NCI-H446 treated with DMSO at 0.1 percent for 48 hours (cell line): ENCODE data around the gene TTC28.
"Not testable (repeated sequence)": the region's sequence is repeated elsewhere in the genome, so short reads cannot be mapped to it uniquely, and the experiment has no call there.

Experiments used
- DNase-seq: peaks from one replicate; lab custom pipeline; 2025; lab: John Stamatoyannopoulos, UW

The TTC28 gene

DNA sequence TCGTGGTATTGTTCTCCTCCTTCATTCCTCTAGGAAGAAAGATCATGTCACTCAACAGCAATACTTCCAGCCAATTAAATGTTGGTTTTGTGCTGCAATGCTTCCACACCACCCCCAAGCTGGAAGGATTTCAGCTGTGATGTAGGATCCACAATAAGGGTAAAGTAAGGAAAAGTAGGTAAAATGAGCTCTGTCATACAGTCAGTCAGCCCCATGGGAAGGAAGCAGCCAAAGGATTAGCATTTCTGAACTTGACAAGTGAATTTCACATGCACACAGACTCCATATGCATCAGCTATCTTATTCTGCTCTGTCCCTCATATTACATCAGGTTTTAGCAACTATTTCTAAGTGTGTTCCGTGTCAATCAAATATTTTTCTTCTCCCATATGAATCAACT is 197.9 kb downstream of the TTC28 start:
- no peak for DNase-seq

GRCh38 chr22:28480000-28480715 is 199.5 kb downstream of the TTC28 start:
- peak; percentile 78 for DNase-seq

DNA sequence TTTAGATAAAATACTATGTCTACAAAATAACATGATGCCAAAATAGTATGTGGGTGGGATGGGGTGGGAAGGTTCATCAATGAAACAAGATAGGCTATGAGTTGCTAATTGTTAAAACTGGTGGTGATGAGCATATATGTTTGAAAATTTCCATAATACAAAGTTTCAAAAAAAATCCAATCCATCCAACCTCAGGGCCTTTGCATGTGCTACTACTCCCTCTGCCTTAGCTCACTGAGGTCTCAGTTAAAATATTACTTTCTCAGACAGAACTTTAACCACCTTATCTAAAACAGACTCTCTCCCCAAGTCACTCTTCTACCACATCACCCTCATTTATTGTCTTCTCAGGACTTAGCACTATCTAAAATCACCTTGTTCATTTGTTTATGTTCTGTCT is 201.1 kb downstream of the TTC28 start:
- DNase-seq: no peak

- DNase-seq: no peak
Measured at GRCh38 chr22:28477556-28477955, 202.1 kb downstream of the TTC28 start.

DNA sequence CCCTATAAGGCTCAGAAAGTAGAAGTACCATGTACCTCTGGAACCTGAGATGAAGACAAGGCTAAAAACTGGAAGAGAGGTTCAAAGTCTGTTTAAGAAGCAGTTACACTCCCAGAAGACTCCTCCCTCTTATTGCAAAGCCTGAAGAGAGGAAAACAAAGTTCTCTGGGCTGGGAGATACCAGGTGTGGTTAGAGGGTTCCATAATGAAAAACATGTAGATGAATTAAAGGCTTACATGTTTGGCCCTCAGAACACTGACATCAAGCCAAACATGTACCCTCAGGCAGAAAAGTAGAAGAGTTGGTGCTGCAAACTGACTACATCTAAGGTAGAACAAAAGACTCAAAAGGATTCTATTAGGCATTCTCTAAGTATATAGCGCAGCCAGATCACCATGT is 205.3 kb downstream of the TTC28 start:
- no peak for DNase-seq

GRCh38 chr22:28473258-28473657 is 206.4 kb downstream of the TTC28 start:
- DNase-seq: no peak

- not testable (repeated sequence) for DNase-seq
Measured at GRCh38 chr22:28467055-28467454, 212.6 kb downstream of the TTC28 start.

DNA sequence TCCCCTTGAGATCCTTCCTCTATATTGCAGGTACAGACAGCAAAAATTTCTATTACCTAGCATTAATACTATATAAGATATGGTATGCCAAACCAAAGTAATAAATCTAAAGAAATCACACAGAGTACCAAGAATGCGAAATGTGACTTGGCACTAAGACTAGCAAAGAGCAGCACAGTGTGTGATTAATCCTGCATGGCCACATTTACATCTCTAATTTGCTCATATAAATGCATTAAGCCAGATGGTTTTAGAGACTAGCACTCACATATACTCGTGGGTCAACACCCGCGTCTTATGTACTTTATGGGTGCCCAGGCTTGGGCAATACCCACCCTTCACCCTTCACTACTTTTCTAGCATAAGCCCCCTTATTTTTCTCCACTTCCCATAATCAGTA is 213.2 kb downstream of the TTC28 start:
- DNase-seq: peak; percentile 19

DNA sequence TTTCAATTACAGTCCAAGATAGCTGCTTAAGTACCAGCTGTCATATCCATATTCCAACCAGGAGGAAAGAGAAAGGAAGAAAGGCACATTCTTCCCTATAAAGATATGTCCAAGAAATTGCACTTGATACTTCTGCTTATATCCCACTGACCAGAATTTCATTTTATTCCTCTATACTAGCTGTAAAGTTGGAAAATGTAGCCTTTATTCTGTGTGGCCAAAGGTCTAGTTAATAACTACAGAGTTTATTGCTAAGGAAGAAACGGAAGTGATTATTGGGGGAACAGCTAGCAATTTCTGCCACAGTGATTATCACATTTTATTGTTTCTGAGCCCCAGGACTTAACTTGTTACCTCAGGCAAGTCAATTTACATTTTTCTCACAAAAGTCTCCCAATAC is 213.8 kb downstream of the TTC28 start:
- no peak for DNase-seq

- no peak for DNase-seq
Measured at GRCh38 chr22:28464127-28464526, 215.5 kb downstream of the TTC28 start.

DNA sequence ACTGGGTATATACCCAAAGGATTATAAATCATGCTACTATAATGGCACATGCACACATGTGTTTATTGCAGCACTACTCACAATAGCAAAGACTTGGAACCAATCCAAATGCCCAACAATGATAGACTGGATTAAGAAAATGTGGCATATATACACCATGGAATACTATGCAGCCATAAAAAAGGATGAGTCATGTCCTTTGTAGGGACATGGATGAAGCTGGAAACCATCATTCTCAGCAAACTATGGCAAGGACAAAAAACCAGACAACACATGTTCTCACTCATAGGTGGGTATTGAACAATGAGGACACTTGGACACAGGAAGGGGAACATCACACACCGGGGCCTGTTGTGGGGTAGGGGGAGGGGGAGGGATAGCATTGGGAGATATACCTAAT is 216.2 kb downstream of the TTC28 start:
- DNase-seq: not testable (repeated sequence)

DNA sequence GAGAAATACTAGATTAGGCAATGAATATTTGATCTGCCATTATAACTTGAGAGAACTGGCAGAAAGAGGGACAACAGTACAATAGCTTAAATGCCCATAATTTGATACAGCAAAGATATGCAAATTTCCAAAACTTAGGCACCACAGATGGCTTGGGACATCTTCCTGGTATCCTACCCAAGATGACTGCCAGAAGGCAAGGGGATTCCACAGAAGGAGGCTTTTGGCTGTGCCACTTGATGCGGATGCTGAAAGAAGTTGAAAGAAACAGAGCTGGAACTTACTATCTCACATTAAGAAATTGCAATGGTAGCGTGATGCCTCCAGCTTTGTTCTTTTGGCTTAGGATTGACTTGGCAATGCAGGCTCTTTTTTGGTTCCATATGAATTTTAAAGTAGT is 216.7 kb downstream of the TTC28 start:
- no peak for DNase-seq

DNA sequence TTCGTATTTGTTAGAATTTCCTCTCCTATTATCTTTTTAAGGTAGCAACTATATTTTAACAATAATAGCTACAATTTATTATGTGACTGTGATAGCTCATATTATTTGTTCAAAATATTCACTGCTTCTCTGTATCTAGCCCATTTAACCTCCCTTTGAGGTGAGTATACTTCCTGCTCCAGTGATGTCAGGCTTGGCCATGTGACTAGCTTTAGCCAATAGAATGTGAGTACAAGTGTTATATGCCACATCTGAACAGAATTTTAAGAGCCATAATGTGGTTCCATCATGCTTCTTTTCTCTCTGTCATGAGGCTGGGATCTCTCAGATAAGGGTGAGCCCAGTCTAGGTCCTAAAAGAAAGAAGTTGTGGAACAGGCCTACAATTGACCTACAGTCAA is 217.6 kb downstream of the TTC28 start:
- DNase-seq: no peak

- no peak for DNase-seq
Measured at GRCh38 chr22:28454431-28455064, 225.1 kb downstream of the TTC28 start.

DNA sequence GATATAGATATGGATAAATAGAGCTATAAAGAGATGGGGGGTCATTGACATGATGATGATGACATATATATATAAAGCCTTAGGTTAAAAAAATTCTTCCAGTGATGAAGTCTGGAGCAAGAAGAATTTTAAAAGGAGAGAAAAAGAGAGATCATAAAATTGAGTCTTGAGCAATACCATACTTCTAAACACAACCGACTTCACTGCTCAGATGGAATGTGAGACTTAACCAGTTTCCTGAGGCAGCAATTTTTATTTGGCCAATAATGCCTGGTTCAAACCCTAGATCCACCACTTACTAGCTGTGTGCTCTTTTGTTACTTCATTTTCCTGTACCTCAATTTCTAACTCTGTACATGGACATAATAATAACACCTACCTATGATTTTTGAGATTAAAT is 229.5 kb downstream of the TTC28 start:
- DNase-seq: no peak

GRCh38 chr22:28449041-28449440 is 230.6 kb downstream of the TTC28 start:
- DNase-seq: no peak

DNA sequence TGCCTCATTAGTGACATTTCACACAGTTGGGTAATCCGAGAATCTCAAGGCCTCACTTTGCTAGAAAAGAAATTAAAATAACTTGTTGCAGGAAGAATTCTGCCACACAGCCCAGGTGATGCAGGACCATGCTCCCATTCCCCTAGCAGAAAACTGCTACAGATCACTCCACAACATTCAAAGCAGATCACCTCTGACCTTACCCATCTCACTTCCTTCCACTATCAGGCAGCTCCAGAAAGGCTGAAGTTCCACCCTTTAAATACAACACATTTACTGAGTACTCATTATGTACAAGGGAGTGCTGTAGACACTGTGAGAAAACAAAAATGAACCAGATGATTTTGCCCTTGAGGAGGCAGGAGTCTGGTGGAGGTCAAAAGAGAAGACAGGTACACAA is 231.0 kb downstream of the TTC28 start:
- DNase-seq: no peak

DNA sequence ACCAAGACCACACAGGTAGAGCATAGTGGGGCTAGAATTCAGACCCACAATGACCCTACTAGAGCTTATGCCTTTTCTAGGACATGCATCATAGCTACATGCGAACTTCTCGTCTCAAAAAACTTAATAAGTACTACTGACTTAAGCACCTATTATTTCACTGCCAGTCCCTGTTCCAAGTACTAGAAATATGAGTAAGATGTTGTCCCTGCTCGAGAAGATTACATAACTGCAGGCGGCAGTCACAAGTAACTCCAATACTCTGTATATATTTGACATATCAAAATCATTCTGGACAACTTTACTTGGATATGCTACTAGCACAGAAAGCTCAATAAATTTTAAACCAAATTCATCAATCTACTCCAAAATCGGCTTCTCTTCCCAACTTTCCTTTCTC is 235.0 kb downstream of the TTC28 start:
- DNase-seq: no peak

DNA sequence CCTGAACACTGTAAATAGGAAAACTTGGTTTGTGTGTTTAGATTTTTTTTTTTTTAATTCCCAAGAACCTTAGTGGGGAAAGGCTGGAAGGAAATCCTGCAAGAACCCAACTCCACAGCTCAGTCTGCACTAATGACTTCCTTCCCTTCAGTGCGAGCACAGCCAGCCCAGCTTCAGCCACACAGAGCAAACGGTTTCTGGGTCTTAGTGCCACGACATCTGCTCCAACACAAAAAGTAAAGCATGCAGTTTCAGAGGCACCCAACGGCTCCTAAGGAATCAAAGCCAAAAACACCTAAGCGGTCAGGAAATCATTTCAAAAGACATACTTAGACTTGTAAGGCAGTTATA is 236.1 kb downstream of the TTC28 start:
- peak; percentile 72 for DNase-seq

DNA sequence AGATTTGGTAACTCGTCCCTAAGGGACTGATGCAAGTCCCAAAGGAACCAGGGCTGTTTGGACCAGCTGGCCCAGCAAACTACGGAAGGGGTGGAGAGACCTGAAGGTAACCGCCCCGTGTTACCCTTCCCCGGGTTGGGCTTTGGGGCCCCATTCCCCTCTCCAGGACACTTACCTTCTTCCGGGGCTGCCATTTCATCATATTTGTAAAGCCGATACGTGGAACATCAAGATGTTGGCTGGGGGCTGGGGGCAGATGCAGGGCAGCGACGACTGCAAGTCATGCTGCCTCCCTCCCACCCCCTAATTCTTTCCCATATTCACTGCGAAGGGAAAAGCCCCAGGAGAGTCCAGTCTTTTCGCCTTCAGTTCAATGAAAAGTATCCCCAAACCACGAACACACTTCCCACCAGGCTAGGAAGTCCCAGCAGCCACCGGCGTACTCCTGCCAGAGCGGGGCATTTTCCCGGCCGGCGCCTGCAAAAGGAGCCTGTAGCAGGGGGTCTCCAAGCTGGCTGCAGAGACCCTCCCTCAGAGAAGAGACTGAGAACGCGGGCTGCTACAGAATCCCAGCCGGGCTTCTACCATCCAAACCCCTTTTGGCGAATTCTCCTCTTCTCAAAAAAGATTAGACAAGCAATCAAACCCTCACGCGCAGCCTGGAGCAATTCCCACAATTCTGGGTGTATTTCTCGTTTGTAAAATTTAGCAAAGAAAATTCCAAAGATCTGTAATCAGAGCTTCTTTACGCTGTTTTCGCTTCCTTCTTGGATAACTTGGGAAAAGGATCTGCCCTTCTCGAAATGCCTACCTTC is 236.7 kb downstream of the TTC28 start:
- no peak for DNase-seq

GRCh38 chr22:28442264-28442710 is 237.4 kb downstream of the TTC28 start:
- DNase-seq: peak; percentile 72

GRCh38 chr22:28441720-28442263 is 237.8 kb downstream of the TTC28 start:
- DNase-seq: peak; percentile 72
